ENCODE data around the gene RPTOR.
"Not testable (repeated sequence)": the region's sequence is repeated elsewhere in the genome, so short reads cannot be mapped to it uniquely, and the experiment has no call there.

RPTOR gene

GRCh38 chr17:80516171-80516932, 28.3 kb upstream of the RPTOR start:
- no peak for DNase-seq (ENCODE audit: low read depth)

GRCh38 chr17:80517641-80518040, 27.0 kb upstream of the RPTOR start:
- DNase-seq (ENCODE audit: low read depth) = no peak

- no peak for DNase-seq (ENCODE audit: low read depth)
Measured at GRCh38 chr17:80518392-80518791, 26.2 kb upstream of the RPTOR start.

GRCh38 chr17:80519091-80519781, 25.4 kb upstream of the RPTOR start:
- no peak for DNase-seq (ENCODE audit: low read depth)

- DNase-seq (ENCODE audit: low read depth) = no peak
Measured at GRCh38 chr17:80520810-80521455, 23.7 kb upstream of the RPTOR start.

GRCh38 chr17:80523054-80523744, 21.4 kb upstream of the RPTOR start:
- DNase-seq (ENCODE audit: low read depth) = no peak

GRCh38 chr17:80523956-80524712, 20.5 kb upstream of the RPTOR start:
- no peak for DNase-seq (ENCODE audit: low read depth)

- no peak for DNase-seq (ENCODE audit: low read depth)
Measured at GRCh38 chr17:80526116-80526910, 18.3 kb upstream of the RPTOR start.

GRCh38 chr17:80527016-80527645, 17.5 kb upstream of the RPTOR start:
- DNase-seq (ENCODE audit: low read depth) = peak; percentile 83

GRCh38 chr17:80528536-80528935, 16.1 kb upstream of the RPTOR start:
- DNase-seq (ENCODE audit: low read depth) = no peak

- no peak for DNase-seq (ENCODE audit: low read depth)
Measured at GRCh38 chr17:80529104-80529903, 15.3 kb upstream of the RPTOR start.

GRCh38 chr17:80529904-80530292, 14.7 kb upstream of the RPTOR start:
- no peak for DNase-seq (ENCODE audit: low read depth)

GRCh38 chr17:80531400-80531799, 13.2 kb upstream of the RPTOR start:
- no peak for DNase-seq (ENCODE audit: low read depth)

GRCh38 chr17:80537386-80537785, 7.3 kb upstream of the RPTOR start:
- DNase-seq (ENCODE audit: low read depth) = not testable (repeated sequence)

GRCh38 chr17:80538484-80538883, 6.2 kb upstream of the RPTOR start:
- DNase-seq (ENCODE audit: low read depth) = no peak

- peak; percentile 34 for DNase-seq (ENCODE audit: low read depth)
Measured at GRCh38 chr17:80539022-80539641, 5.5 kb upstream of the RPTOR start.

- DNase-seq (ENCODE audit: low read depth) = peak; percentile 40
Measured at GRCh38 chr17:80545499-80545826, 825 bp downstream of the RPTOR start.

GRCh38 chr17:80546267-80546666, 1.6 kb downstream of the RPTOR start:
- peak; percentile 30 for DNase-seq (ENCODE audit: low read depth)

- DNase-seq (ENCODE audit: low read depth) = no peak
Measured at GRCh38 chr17:80552523-80552922, 7.9 kb downstream of the RPTOR start.

Measured in ELR (cell line).